GM19395 (cell line): ENCODE results near the gene TXNL4B.

Source experiments
- ATAC-seq: cut with Tn5 transposase; IDR thresholded peaks from one replicate; pipeline ENCODE4 v1.9.1; 2021; ENCODE audit warnings: mild to moderate bottlenecking, moderate library complexity; ENCODE audit not compliant: unreplicated experiment

TXNL4B gene

GRCh38 chr16:72093448-72094265, at the start of gene TXNL4B, which contains the start of gene DHX38:
Gene TXNL4B, minus strand, starts transcription at chr16:72093620. Its CDS starts 2,871 bp downstream, at chr16:72090749.
Gene DHX38, plus strand, starts transcription at chr16:72093847. Its CDS starts 2,311 bp downstream, at chr16:72096158.
- ATAC-seq, result peak; percentile 99

DNA sequence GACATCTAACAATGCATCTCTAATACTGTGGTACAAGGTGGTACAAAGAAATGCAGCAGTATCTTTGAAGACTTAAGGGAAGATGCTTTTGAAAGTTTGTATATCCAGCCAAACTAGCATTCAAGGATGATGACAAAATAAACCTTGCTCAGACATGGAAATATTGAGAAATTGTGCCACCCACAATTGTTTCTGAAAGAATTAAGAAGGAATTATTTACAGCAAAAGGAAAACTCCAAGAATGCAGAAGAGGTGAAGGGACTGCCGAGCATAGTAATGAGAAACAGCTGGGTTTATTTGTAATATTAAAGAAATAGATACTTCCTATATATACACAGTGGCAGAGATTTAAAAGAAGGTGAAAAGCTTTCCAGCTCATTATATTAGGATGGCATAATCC, 49.1 kb upstream of the TXNL4B start:
- ATAC-seq, result no peak

DNA sequence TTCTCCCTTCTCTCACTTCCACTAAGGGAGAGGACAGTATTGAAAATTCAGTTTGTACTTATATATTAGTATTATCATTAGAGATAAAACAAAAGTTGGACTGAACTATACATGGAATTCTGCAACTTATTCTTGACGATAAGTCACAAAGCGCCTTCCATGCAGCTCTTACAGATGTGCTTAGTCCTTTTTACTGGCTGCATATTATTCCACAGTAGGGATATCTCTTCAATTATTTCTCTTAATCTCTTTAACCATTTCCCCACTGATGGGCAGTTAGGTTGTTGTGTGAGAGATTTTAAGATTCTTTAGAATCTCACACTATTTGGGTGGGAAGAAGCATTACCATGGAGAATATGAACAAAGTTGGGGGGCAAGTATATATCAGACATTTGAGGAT, 46.5 kb upstream of the TXNL4B start:
- ATAC-seq, result no peak

DNA sequence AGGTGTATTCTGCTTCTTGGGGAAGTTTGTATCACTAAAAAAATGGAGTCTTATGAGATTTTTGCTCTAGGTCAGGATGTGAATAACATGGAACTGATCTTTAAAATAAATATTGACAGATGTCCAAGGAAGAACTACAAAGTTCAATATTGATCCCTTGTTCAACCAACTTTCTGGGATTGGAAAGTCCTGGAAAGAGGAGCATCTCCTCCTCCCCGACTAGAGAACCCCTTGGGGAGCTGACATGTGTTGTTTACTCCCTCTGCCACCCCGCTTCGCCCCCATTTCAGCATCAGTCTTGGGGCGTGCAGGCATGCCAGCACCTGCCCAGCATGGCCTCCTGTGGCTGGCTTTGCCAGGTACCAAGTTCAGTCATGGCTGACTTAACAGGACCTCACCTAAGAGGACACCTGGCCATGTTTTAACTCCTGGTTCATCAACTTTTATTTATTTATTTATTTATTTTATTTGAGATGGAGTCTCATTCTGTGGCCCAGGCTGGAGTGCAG, 44.7 kb upstream of the TXNL4B start:
- ATAC-seq, result no peak

GRCh38 chr16:72137380-72138063, 44.1 kb upstream of the TXNL4B start:
- ATAC-seq, result no peak

DNA sequence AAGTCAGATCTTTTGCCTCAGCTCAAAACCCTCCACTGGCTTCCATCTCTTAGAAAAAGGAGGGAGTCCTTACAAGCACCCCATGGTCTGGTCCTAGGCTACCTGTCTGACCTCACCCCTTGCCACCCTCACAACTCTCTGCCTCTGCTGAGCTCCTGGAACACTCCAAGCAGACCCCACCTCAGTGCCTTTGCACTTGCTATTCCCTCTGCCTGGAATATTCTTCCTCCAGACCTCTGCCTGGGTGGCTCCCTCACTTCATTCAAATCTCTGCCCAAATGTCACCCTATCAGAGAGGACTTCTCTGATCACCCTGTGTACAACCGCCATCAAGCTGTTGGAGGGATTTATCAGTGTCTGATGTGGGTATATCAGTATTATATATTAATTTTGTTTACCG, 41.1 kb upstream of the TXNL4B start:
- no peak for ATAC-seq

DNA sequence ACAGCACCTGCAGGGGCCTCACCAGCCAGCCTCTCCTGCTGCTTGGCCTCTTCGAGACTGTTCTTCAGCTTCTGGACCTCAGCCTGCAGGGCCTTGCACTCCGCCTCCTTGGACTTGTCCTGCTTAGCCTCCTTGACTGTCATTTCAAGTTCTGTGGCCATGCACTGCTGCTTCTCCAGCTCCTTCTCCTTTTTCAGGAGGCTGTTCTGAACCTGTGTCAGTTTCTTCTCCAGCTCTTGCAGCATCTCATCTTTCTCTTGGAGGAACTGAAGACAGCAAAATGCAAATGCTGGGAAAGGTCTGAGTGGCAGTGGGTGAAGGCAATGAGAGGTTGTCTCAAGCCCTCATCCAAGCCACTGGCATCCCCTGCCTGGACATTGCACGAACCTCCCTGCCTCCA, 39.3 kb upstream of the TXNL4B start:
- no peak for ATAC-seq

DNA sequence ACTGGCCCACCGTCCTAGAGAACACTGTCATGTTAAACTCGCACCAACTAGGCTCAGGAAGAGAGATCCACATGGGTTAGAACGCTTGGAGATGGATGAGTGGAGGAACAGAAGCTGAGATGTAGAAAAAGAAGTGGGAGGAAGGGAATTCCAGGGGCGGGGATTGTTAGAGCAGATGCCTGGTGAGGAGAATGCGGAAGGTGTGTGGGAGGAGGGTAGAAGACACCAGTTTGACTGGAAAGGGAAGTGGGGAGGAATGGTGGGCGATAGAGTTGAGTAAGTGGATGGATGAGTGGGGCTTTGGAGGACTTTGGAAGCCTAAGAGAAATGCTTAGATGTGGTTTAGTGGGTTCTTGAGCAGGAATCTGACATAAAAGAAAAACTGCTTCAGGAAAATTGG, 37.6 kb upstream of the TXNL4B start:
- no peak for ATAC-seq

- no peak for ATAC-seq
Observed at GRCh38 chr16:72129976-72130656, 36.7 kb upstream of the TXNL4B start.

- ATAC-seq, result no peak
Observed at GRCh38 chr16:72128701-72129100, 35.3 kb upstream of the TXNL4B start.

GRCh38 chr16:72126429-72126765, 33.0 kb upstream of the TXNL4B start:
- ATAC-seq, result no peak

GRCh38 chr16:72125635-72126428, 32.4 kb upstream of the TXNL4B start:
- ATAC-seq, result no peak

- ATAC-seq, result peak; percentile 80
Observed at GRCh38 chr16:72124761-72125634, 31.6 kb upstream of the TXNL4B start.

DNA sequence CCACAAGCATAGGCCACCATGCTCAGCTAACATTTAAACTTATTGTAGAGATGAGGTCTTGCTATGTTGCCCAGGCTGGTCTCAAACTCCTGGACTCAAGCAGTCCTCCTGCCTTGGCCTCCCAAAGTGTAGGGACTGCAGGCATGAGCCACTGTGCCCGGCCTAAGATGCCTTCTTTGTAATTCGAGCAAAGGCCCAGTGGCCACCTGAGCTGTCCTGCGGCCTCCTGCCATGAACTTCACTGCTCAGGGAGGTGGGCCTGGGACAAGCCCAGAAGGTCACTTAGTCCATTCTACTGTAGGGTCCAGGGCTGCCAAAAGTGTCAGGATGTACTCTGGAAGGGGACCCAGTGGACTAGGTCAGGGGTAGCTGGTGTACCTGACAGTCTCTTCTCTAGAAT, 30.7 kb upstream of the TXNL4B start:
- no peak for ATAC-seq

- ATAC-seq, result no peak
Observed at GRCh38 chr16:72123426-72123825, 30.0 kb upstream of the TXNL4B start.

GRCh38 chr16:72122916-72123315, 29.5 kb upstream of the TXNL4B start:
- no peak for ATAC-seq

GRCh38 chr16:72122308-72122707, 28.9 kb upstream of the TXNL4B start:
- no peak for ATAC-seq

DNA sequence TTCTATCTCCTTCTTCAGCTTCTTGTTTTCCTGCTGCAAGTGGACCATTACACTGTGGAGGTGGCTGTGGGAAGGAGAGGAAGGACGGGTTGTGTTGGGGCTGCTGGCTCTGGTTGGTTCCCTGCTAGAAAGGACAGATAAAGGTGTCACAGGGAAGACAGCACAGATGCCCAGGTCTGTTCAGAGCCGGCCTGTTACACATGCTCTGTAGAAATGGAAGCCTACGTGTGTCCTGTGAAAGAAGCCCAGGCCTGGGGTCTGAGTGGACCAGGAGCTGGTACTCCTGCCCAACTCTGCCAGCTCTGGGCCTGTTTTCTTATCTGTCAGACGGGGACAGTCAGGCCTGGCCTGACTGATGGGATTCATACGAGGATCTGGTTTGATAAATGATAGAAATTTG, 26.6 kb upstream of the TXNL4B start:
- ATAC-seq, result no peak

GRCh38 chr16:72113616-72113945, 20.2 kb upstream of the TXNL4B start:
- no peak for ATAC-seq
